ENCODE data around the gene GOLGA8M.
"Not testable (repeated sequence)": the region's sequence is repeated elsewhere in the genome, so short reads cannot be mapped to it uniquely, and the experiment has no call there.

- TF ChIP-seq CTCF (IDR thresholded peaks at IDR 0.05 in 8 of 11, conservative IDR thresholded peaks at IDR 0.05 in 3 of 11); POLR2A (IDR thresholded peaks at IDR 0.05): not testable (repeated sequence)
Measured at GRCh38 chr15:28738590-28739292, 26.5 kb upstream of the GOLGA8M start.

Measured in spleen (tissue), 7 donors.